OCI-LY1 (cell line): ENCODE measurements around the gene C1QB.
"Not testable (repeated sequence)": the region's sequence is repeated elsewhere in the genome, so short reads cannot be mapped to it uniquely, and the experiment has no call there.

Experiments
- H2AFZ ChIP-seq: fragments of 200-600 bp; sonication (generic), shearing (Covaris generic); 2 replicates; pipeline ENCODE4 v1.6.0; 2014; ENCODE audit warnings: antibody characterized with exemption, mild to moderate bottlenecking, low read length
- H3F3A ChIP-seq: fragments of 200-600 bp; sonication (generic), shearing (Covaris generic); 2 replicates; pipeline ENCODE4 v1.6.0; 2014; ENCODE audit warnings: mild to moderate bottlenecking, antibody characterized with exemption, low read length, moderate library complexity; ENCODE audit not compliant: insufficient read depth
- H3K27ac ChIP-seq: fragments of 200-600 bp; sonication (generic); 2 replicates; pipeline ENCODE4 v1.5.1; 2014; ENCODE audit warnings: low read length, mixed run types, mild to moderate bottlenecking, low read depth; ENCODE audit not compliant: poor library complexity, severe bottlenecking
- H3K27me3 ChIP-seq: fragments of 200-600 bp; sonication (generic); 2 replicates; pipeline ENCODE4 v1.6.0; 2014; ENCODE audit warnings: antibody characterized with exemption, mild to moderate bottlenecking, low read length, moderate library complexity; ENCODE audit not compliant: insufficient read depth
- H3K36me3 ChIP-seq: fragments of 200-600 bp; sonication (generic); 2 replicates; pipeline ENCODE4 v1.6.1; 2014; ENCODE audit warnings: mild to moderate bottlenecking, antibody characterized with exemption, low read length, moderate library complexity, mixed read lengths; ENCODE audit not compliant: insufficient read depth
- H3K4me1 ChIP-seq: fragments of 200-600 bp; sonication (generic); 2 replicates; pipeline ENCODE4 v1.5.1; 2014; ENCODE audit warnings: mild to moderate bottlenecking, low read length, moderate library complexity; ENCODE audit not compliant: insufficient read depth, severe bottlenecking
- H3K4me2 ChIP-seq: fragments of 200-600 bp; sonication (generic), shearing (Covaris generic); 2 replicates; pipeline ENCODE4 v1.6.1; 2014; ENCODE audit warnings: low read length
- H3K4me3 ChIP-seq: fragments of 200-600 bp; sonication (generic); 2 replicates; pipeline ENCODE4 v1.5.1; 2014; ENCODE audit warnings: low read length, low read depth, mild to moderate bottlenecking, mixed read lengths; ENCODE audit not compliant: poor library complexity, severe bottlenecking
- H3K79me2 ChIP-seq: fragments of 200-600 bp; shearing (Covaris generic); 2 replicates; pipeline ENCODE4 v1.6.1; 2016; ENCODE audit warnings: mixed run types, low read length, mixed read lengths; ENCODE audit not compliant: insufficient read depth
- H3K9ac ChIP-seq: fragments of 200-600 bp; sonication (generic), shearing (Covaris generic); 2 replicates; pipeline ENCODE4 v1.6.1; 2014; ENCODE audit warnings: mild to moderate bottlenecking, low read length, mixed read lengths
- H3K9me2 ChIP-seq: fragments of 200-600 bp; sonication (generic), shearing (Covaris generic); 2 replicates; pipeline ENCODE4 v1.6.1; 2014; ENCODE audit warnings: low read depth, mild to moderate bottlenecking, low read length, mixed read lengths
- H3K9me3 ChIP-seq: fragments of 200-600 bp; shearing (Covaris generic); 2 replicates; pipeline ENCODE4 v1.6.1; 2014; ENCODE audit warnings: low read length, mixed read lengths
- H4K20me1 ChIP-seq: fragments of 200-600 bp; sonication (generic), shearing (Covaris generic); 2 replicates; pipeline ENCODE4 v1.6.0; 2016; ENCODE audit warnings: mild to moderate bottlenecking, low read length; ENCODE audit not compliant: insufficient read depth
- EZH2 ChIP-seq: fragments of 200-600 bp; sonication (generic), shearing (Covaris generic); IDR thresholded peaks from 2 replicates; pipeline ENCODE4 v1.8.0; 2017; ENCODE audit warnings: borderline replicate concordance, mixed run types, mild to moderate bottlenecking, antibody characterized with exemption, low read length, moderate library complexity, mixed read lengths
- TF ChIP-seq, protein P1 (sequence below): fragments of 200-600 bp; sonication (generic), shearing (Covaris generic); IDR thresholded peaks from 2 replicates; pipeline ENCODE4 v1.5.1; 2017; ENCODE audit warnings: mild to moderate bottlenecking, antibody characterized with exemption, low read length, moderate library complexity, mixed read lengths

C1QB gene

DNA sequence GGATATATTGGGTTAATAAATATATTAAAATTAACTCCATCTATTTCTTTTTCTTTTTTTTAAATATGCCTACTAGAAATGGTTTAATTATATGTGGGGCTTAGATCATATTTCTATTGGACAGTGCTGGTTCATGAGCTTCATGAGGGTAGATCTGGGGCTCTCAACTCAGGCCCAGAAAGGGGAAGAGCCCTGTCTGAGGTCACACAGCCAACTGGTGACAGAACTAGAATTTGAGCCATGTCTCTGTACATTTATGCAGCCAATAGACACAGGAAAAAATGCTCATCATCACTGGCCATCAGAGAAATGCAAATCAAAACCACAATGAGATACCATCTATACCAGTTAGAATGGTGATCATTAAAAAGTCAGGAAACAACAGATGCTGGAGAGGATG is 52.5 kb downstream of the C1QB start:
- H3K4me3 ChIP-seq: no peak overlapping the region
- no peaks in the 10 kb centered on the region for H3K4me1 ChIP-seq
- no peaks in the 10 kb centered on the region for H3K36me3 ChIP-seq
- H3K4me2 ChIP-seq: no peak overlapping the region
- TF ChIP-seq, protein P1, sequence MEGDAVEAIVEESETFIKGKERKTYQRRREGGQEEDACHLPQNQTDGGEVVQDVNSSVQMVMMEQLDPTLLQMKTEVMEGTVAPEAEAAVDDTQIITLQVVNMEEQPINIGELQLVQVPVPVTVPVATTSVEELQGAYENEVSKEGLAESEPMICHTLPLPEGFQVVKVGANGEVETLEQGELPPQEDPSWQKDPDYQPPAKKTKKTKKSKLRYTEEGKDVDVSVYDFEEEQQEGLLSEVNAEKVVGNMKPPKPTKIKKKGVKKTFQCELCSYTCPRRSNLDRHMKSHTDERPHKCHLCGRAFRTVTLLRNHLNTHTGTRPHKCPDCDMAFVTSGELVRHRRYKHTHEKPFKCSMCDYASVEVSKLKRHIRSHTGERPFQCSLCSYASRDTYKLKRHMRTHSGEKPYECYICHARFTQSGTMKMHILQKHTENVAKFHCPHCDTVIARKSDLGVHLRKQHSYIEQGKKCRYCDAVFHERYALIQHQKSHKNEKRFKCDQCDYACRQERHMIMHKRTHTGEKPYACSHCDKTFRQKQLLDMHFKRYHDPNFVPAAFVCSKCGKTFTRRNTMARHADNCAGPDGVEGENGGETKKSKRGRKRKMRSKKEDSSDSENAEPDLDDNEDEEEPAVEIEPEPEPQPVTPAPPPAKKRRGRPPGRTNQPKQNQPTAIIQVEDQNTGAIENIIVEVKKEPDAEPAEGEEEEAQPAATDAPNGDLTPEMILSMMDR: no peak
- no peak for TF ChIP-seq EZH2
- no peaks in the 10 kb centered on the region for H3F3A ChIP-seq
- H3K9me3 ChIP-seq: no peaks in the 10 kb centered on the region
- no peaks in the 10 kb centered on the region for H4K20me1 ChIP-seq
- no peaks in the 10 kb centered on the region for H3K79me2 ChIP-seq
- no peaks in the 10 kb centered on the region for H3K9me2 ChIP-seq
- no peak overlapping the region for H3K9ac ChIP-seq
- no peak overlapping the region for H2AFZ ChIP-seq
- no peaks in the 10 kb centered on the region for H3K27me3 ChIP-seq
- no peak overlapping the region for H3K27ac ChIP-seq

DNA sequence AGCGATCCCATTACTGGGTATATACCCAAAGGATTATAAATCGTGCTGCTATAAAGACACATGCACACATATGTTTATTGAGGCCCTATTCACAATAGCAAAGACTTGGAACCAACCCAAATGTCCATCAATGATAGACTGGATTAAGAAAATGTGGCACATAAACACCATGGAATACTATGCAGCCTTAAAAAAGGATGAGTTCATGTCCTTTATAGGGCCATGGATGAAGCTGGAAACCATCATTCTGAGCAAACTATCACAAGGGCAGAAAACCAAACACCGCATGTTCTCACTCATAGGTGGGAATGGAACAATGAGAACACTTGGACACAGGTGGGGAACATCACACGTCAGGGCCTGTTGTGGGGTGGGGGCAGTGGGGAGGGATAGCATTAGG is 53.1 kb downstream of the C1QB start:
- not testable (repeated sequence) for H3K9me3 ChIP-seq, H3K79me2 ChIP-seq, H3K9ac ChIP-seq, H3F3A ChIP-seq, H3K27me3 ChIP-seq, H3K9me2 ChIP-seq, H3K4me3 ChIP-seq, H2AFZ ChIP-seq, H3K4me1 ChIP-seq, H3K36me3 ChIP-seq, H3K4me2 ChIP-seq, H4K20me1 ChIP-seq, H3K27ac ChIP-seq

DNA sequence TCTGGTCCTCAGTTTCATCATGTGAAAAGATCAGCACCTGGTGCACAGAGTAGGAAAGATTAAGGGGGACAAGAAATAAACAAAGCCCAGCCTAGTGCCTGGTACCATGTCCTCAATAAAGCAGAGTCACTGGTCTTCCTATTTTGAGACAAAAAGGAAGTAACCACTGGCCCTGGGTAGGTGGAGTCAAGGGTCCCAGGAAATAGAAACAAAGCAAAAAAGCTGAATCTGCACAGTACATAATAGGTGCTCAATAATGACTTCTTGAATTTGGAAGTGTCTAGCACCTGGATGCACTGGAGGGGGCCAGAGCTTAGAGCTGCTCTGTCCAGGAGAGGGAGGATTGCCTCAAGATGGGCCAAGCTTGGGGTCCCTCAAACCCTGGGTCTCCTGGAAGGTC is 55.7 kb downstream of the C1QB start:
- no peaks in the 10 kb centered on the region for H4K20me1 ChIP-seq
- H3K9me2 ChIP-seq: no peaks in the 10 kb centered on the region
- no peaks in the 10 kb centered on the region for H3K4me1 ChIP-seq
- TF ChIP-seq EZH2: no peak
- TF ChIP-seq, protein P1: no peak
- no peak overlapping the region for H3K9ac ChIP-seq
- H3K36me3 ChIP-seq: no peaks in the 10 kb centered on the region
- no peak overlapping the region for H3K27ac ChIP-seq
- no peak overlapping the region for H3K4me3 ChIP-seq
- H3K79me2 ChIP-seq: no peaks in the 10 kb centered on the region
- no peaks in the 10 kb centered on the region for H3F3A ChIP-seq
- no peaks in the 10 kb centered on the region for H3K9me3 ChIP-seq
- H3K27me3 ChIP-seq: no peaks in the 10 kb centered on the region
- H3K4me2 ChIP-seq: no peak overlapping the region
- H2AFZ ChIP-seq: no peak overlapping the region

DNA sequence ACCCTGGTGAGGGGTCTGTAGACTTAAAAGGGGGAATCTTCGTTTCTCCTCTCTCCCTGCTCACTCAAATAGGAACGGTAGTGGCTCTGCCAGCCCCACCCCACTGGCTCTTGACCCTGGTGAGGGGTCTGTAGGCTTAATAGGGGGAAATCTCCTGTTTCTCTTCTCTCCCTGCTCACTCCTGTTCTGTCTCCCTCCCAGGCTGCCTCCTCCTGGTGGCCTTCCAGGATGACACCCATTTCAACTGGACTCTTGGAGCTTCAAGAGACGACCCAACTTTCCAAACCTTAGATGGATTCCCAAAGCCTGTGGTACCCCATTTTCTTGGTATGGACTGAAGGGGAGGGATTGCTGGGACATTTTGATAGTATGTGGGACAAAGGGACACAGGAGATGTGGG is 56.2 kb downstream of the C1QB start:
- H3K9ac ChIP-seq: no peak overlapping the region
- TF ChIP-seq EZH2: no peak
- TF ChIP-seq, protein P1: no peak
- H3K4me3 ChIP-seq: no peak overlapping the region
- no peaks in the 10 kb centered on the region for H4K20me1 ChIP-seq
- no peaks in the 10 kb centered on the region for H3K36me3 ChIP-seq
- no peaks in the 10 kb centered on the region for H3K9me2 ChIP-seq
- H3K9me3 ChIP-seq: no peaks in the 10 kb centered on the region
- H3K27me3 ChIP-seq: no peaks in the 10 kb centered on the region
- H2AFZ ChIP-seq: no peak overlapping the region
- no peaks in the 10 kb centered on the region for H3K79me2 ChIP-seq
- H3K4me2 ChIP-seq: no peak overlapping the region
- H3F3A ChIP-seq: no peaks in the 10 kb centered on the region
- H3K27ac ChIP-seq: no peak overlapping the region
- no peaks in the 10 kb centered on the region for H3K4me1 ChIP-seq
